ENCODE results near the gene GON4L. TPM values are rescaled to one million over a fixed set of nuclear protein-coding genes. Genes with fewer than 3 reads are reported as not detected.

Gene GON4L
- total RNA-seq, 1 donor from 2014 or later, result 89.5 TPM

GRCh38 chr1:155831279-155831976 is 25.6 kb downstream of the GON4L start:
- Mint-ChIP-seq H3K9me3 (no peaks in the 10 kb centered on the region), H3K27me3 (no peaks in the 10 kb centered on the region), H3K4me1 (peaks cover 20% of the 10 kb centered on the region), H3K27ac (no peak overlapping the region), H3K4me3 (no peak overlapping the region), H3K36me3 (ENCODE audit: low read depth) (peaks cover 22% of the 10 kb centered on the region)
- DNase-seq (no peak), ATAC-seq (ENCODE audit: low read depth) (no peak)
- TF ChIP-seq, protein P1, sequence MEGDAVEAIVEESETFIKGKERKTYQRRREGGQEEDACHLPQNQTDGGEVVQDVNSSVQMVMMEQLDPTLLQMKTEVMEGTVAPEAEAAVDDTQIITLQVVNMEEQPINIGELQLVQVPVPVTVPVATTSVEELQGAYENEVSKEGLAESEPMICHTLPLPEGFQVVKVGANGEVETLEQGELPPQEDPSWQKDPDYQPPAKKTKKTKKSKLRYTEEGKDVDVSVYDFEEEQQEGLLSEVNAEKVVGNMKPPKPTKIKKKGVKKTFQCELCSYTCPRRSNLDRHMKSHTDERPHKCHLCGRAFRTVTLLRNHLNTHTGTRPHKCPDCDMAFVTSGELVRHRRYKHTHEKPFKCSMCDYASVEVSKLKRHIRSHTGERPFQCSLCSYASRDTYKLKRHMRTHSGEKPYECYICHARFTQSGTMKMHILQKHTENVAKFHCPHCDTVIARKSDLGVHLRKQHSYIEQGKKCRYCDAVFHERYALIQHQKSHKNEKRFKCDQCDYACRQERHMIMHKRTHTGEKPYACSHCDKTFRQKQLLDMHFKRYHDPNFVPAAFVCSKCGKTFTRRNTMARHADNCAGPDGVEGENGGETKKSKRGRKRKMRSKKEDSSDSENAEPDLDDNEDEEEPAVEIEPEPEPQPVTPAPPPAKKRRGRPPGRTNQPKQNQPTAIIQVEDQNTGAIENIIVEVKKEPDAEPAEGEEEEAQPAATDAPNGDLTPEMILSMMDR (IDR thresholded peaks at IDR 0.05), result no peak
- ChIA-PET POLR2A (no interaction called here), CTCF (no interaction called here)
- intact Hi-C loops (cut with micrococcal nuclease), result no loop called here

DNA sequence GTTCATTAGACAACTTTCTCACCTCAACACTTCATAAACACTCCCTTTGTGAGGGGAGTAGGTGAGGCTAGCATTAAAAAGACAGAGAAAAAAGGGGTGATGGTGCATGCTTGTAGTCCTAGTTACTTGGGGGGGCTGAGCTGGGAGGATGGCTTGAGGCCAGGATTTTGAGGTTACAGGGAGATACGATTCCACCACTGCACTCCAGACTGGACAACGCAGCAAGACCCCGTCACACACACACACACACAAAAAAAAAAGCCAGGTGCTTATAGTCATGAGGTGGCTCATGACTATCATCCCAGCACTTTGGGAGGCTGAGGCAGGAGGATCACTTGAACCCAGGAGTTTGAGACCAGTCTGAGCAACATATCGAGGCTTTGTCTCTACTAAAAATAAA is 29.6 kb downstream of the GON4L start:
- no peak for DNase-seq
- CTCF ChIA-PET, result no interaction called here
- intact Hi-C loops (cut with micrococcal nuclease), result no loop called here
- Mint-ChIP-seq H3K27ac (no peak overlapping the region), H3K4me3 (no peak overlapping the region), H3K36me3 (ENCODE audit: low read depth) (peaks cover 40% of the 10 kb centered on the region), H3K9me3 (no peaks in the 10 kb centered on the region), H3K27me3 (no peaks in the 10 kb centered on the region), H3K4me1 (peaks cover 2% of the 10 kb centered on the region)
- no peak for ATAC-seq (ENCODE audit: low read depth)
- POLR2A ChIA-PET, result no interaction called here
- TF ChIP-seq, protein P1 (IDR thresholded peaks at IDR 0.05), result no peak

GRCh38 chr1:155816351-155816750 is 40.7 kb downstream of the GON4L start:
- ChIA-PET POLR2A (interaction anchor here (0.6 to 0.7 kb wide), 2 partner anchors 51 to 90 kb away, joined by 6 to 7 read pairs; no protein-coding TSS in a partner anchor), CTCF (interaction anchor here (0.7 kb wide), 1 partner anchor 46 kb away, joined by 3 read pairs; no protein-coding TSS in a partner anchor)
- intact Hi-C loops (cut with micrococcal nuclease), result no loop called here
- Mint-ChIP-seq H3K27ac (no peak overlapping the region), H3K27me3 (no peaks in the 10 kb centered on the region), H3K9me3 (no peaks in the 10 kb centered on the region), H3K4me1 (no peaks in the 10 kb centered on the region), H3K4me3 (no peak overlapping the region), H3K36me3 (ENCODE audit: low read depth) (peaks cover 78% of the 10 kb centered on the region)
- DNase-seq, result no peak
- TF ChIP-seq, protein P1 (IDR thresholded peaks at IDR 0.05), result no peak
- ATAC-seq (ENCODE audit: low read depth), result no peak

- ChIA-PET CTCF (no interaction called here), POLR2A (no interaction called here)
- no peak overlapping the region for H3K4me3 Mint-ChIP-seq
- no peak overlapping the region for H3K27ac Mint-ChIP-seq
- TF ChIP-seq, protein P1 (IDR thresholded peaks at IDR 0.05), result no peak
- intact Hi-C loops (cut with micrococcal nuclease), result no loop called here
- DNase-seq (no peak), ATAC-seq (ENCODE audit: low read depth) (no peak)
- no peaks in the 10 kb centered on the region for H3K27me3 Mint-ChIP-seq
- no peaks in the 10 kb centered on the region for H3K9me3 Mint-ChIP-seq
- peaks cover 6% of the 10 kb centered on the region for H3K4me1 Mint-ChIP-seq
- H3K36me3 Mint-ChIP-seq (ENCODE audit: low read depth), result peaks cover 62% of the 10 kb centered on the region
These were observed 43.3 kb downstream of the GON4L start for GRCh38 chr1:155813672-155814071.

GRCh38 chr1:155812878-155813277 is 44.1 kb downstream of the GON4L start:
- no peak overlapping the region for H3K4me3 Mint-ChIP-seq
- no peak overlapping the region for H3K27ac Mint-ChIP-seq
- H3K9me3 Mint-ChIP-seq, result no peaks in the 10 kb centered on the region
- H3K27me3 Mint-ChIP-seq, result no peaks in the 10 kb centered on the region
- H3K36me3 Mint-ChIP-seq (ENCODE audit: low read depth), result peaks cover 62% of the 10 kb centered on the region
- peaks cover 13% of the 10 kb centered on the region for H3K4me1 Mint-ChIP-seq
- no peak for ATAC-seq (ENCODE audit: low read depth)
- intact Hi-C loops (cut with micrococcal nuclease), result no loop called here
- no peak for DNase-seq
- CTCF ChIA-PET, result no interaction called here
- POLR2A ChIA-PET, result no interaction called here
- TF ChIP-seq, protein P1 (IDR thresholded peaks at IDR 0.05), result no peak

All from activated B cell treated with CpG ODN at 0.5 μM for 24 hours (primary cell).